MM.1S (cell line): ENCODE results near the gene TENT5C.

ENCODE experiments used
- DNase-seq: peaks from one replicate; pipeline ENCODE4 v3.0.0-alpha.2; 2015
- H2AFZ ChIP-seq: fragments of 300-600 bp; sonication (generic); 2 replicates; pipeline ENCODE4 v1.6.0; 2016; ENCODE audit warnings: antibody characterized with exemption, low read length
- H3F3A ChIP-seq: fragments of 300-600 bp; sonication (generic); 2 replicates; pipeline ENCODE4 v1.6.1; 2016; ENCODE audit warnings: mild to moderate bottlenecking, antibody characterized with exemption, low read length, moderate library complexity, mixed read lengths; ENCODE audit not compliant: insufficient read depth
- H3K27ac ChIP-seq: fragments of 300-600 bp; sonication (generic); 2 replicates; pipeline ENCODE4 v1.5.1; 2016; ENCODE audit warnings: mild to moderate bottlenecking, low read length
- H3K27me3 ChIP-seq: fragments of 300-600 bp; sonication (generic); replicated peaks from 2 replicates; pipeline ENCODE4 v1.6.0; 2016; ENCODE audit warnings: low read length; ENCODE audit not compliant: insufficient read depth
- H3K36me3 ChIP-seq: fragments of 300-600 bp; sonication (generic); replicated peaks from 2 replicates; pipeline ENCODE4 v1.6.1; 2016; ENCODE audit warnings: mild to moderate bottlenecking, low read length, mixed read lengths; ENCODE audit not compliant: insufficient read depth
- H3K4me1 ChIP-seq: fragments of 300-600 bp; sonication (generic); 2 replicates; pipeline ENCODE4 v1.6.1; 2016; ENCODE audit warnings: low read length, mixed read lengths
- H3K4me2 ChIP-seq: fragments of 300-600 bp; sonication (generic); 2 replicates; pipeline ENCODE4 v1.6.0; 2016; ENCODE audit warnings: low read depth, low read length
- H3K4me3 ChIP-seq: fragments of 300-600 bp; sonication (generic); 2 replicates; pipeline ENCODE4 v1.5.1; 2016; ENCODE audit warnings: low read length, mixed read lengths
- H3K79me2 ChIP-seq: fragments of 300-600 bp; sonication (generic); 2 replicates; pipeline ENCODE4 v1.6.1; 2016; ENCODE audit warnings: mixed run types, low read length, mixed read lengths
- H3K9ac ChIP-seq: fragments of 300-600 bp; sonication (generic); 2 replicates; pipeline ENCODE4 v1.6.1; 2016; ENCODE audit warnings: low read length, mixed read lengths
- H3K9me2 ChIP-seq: fragments of 300-600 bp; sonication (generic); replicated peaks from 2 replicates; pipeline ENCODE4 v1.6.1; 2016; ENCODE audit warnings: mild to moderate bottlenecking, low read length, mixed read lengths; ENCODE audit not compliant: insufficient read depth
- H3K9me3 ChIP-seq: fragments of 300-600 bp; sonication (generic); replicated peaks from 2 replicates; pipeline ENCODE4 v1.6.1; 2016; ENCODE audit warnings: mild to moderate bottlenecking, low read length, mixed read lengths; ENCODE audit not compliant: insufficient read depth
- H4K20me1 ChIP-seq: fragments of 300-600 bp; sonication (generic); 2 replicates; pipeline ENCODE4 v1.6.1; 2016; ENCODE audit warnings: mild to moderate bottlenecking, low read length, moderate library complexity, mixed read lengths; ENCODE audit not compliant: insufficient read depth
- CTCF ChIP-seq: fragments of 300-600 bp; sonication (generic); IDR thresholded peaks from 2 replicates; pipeline ENCODE4 v1.5.1; 2016; ENCODE audit warnings: antibody characterized with exemption, low read length, mixed read lengths
- EZH2 ChIP-seq: fragments of 300-600 bp; sonication (generic); optimal IDR thresholded peaks from 2 replicates; pipeline ENCODE3; 2017; ENCODE audit warnings: low read depth, mild to moderate bottlenecking, antibody characterized with exemption, low read length, mixed read lengths
- EZH2phosphoT487 ChIP-seq: fragments of 300-600 bp; sonication (generic); IDR thresholded peaks from 2 replicates; pipeline ENCODE4 v1.6.1; 2018; ENCODE audit warnings: antibody characterized with exemption, low read length

TENT5C gene

GRCh38 chr1:117599286-117600221, 6.3 kb upstream of the TENT5C start:
- H3K4me1 ChIP-seq, result peaks cover 34% of the 10 kb centered on the region
- H4K20me1 ChIP-seq, result no peaks in the 10 kb centered on the region
- H3K36me3 ChIP-seq, result no peaks in the 10 kb centered on the region
- H2AFZ ChIP-seq, result peak overlapping the region; percentile 53; the same call in 1 of the 2 replicates
- H3K4me3 ChIP-seq, result no peak overlapping the region; the same call in 1 of the 2 replicates
- peaks cover 22% of the 10 kb centered on the region for H3K79me2 ChIP-seq
- H3K9ac ChIP-seq, result peak overlapping the region; percentile 35
- DNase-seq, result peak; percentile 78
- no peaks in the 10 kb centered on the region for H3K9me3 ChIP-seq
- no peaks in the 10 kb centered on the region for H3K9me2 ChIP-seq
- no peak for TF ChIP-seq CTCF
- no peak for TF ChIP-seq EZH2
- TF ChIP-seq EZH2phosphoT487, result no peak
- H3K27ac ChIP-seq, result peak overlapping the region; percentile 71; the same call in 1 of the 2 replicates
- H3K4me2 ChIP-seq, result peak overlapping the region; percentile 45
- H3F3A ChIP-seq, result peaks cover 15% of the 10 kb centered on the region
- no peaks in the 10 kb centered on the region for H3K27me3 ChIP-seq

DNA sequence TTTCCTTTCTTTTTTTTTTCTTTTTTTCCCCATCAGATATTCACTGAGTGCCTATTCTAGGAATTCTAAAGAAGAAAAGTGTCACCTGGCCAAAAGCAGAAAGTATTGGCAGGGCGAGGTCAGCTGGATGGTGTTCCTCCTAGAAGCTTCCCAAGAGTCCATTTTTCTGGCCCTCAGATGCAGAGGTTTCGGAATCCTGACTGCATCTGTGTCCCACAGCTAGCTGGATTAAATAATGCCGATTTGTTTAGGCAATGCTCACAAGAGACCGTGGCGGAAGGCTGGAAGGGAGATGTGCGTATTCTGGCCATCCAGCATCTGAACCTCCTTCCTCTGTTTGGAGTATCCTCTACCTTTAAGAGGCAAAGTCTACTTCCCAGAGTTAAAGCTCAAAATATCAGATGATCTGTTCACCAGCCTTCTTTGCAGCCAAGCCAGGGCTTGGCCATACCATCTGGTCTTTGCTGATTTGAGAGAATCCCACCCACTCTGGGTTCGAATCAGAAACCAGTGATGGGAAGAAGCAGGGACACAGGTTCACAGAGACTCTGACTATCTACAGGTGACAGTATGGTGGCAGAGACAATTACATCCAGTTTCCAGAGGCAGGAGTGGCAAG, 5.4 kb upstream of the TENT5C start:
- H3K4me1 ChIP-seq, result peaks cover 31% of the 10 kb centered on the region
- H3K27me3 ChIP-seq, result no peaks in the 10 kb centered on the region
- TF ChIP-seq EZH2phosphoT487 (no peak), EZH2 (no peak), CTCF (no peak)
- H3K9me2 ChIP-seq, result no peaks in the 10 kb centered on the region
- H3K4me2 ChIP-seq, result peak overlapping the region; percentile 45; the same call in 1 of the 2 replicates
- H2AFZ ChIP-seq, result no peak overlapping the region
- no peak for DNase-seq
- no peaks in the 10 kb centered on the region for H4K20me1 ChIP-seq
- H3K9me3 ChIP-seq, result no peaks in the 10 kb centered on the region
- peak overlapping the region; percentile 71; the same call in 1 of the 2 replicates for H3K27ac ChIP-seq
- H3K9ac ChIP-seq, result peak overlapping the region; percentile 35; the same call in 1 of the 2 replicates
- peaks cover 31% of the 10 kb centered on the region for H3K79me2 ChIP-seq
- H3K4me3 ChIP-seq, result no peak overlapping the region
- H3K36me3 ChIP-seq, result no peaks in the 10 kb centered on the region
- peaks cover 13% of the 10 kb centered on the region for H3F3A ChIP-seq

- H3K79me2 ChIP-seq, result peaks cover 33% of the 10 kb centered on the region
- H3K4me2 ChIP-seq, result no peak overlapping the region
- no peak overlapping the region for H3K27ac ChIP-seq
- H3K9me2 ChIP-seq, result no peaks in the 10 kb centered on the region
- H3K9me3 ChIP-seq, result no peaks in the 10 kb centered on the region
- H3K4me3 ChIP-seq, result no peak overlapping the region
- H3K4me1 ChIP-seq, result peaks cover 30% of the 10 kb centered on the region
- no peaks in the 10 kb centered on the region for H3K36me3 ChIP-seq
- peaks cover 14% of the 10 kb centered on the region for H3F3A ChIP-seq
- no peak overlapping the region for H2AFZ ChIP-seq
- H3K9ac ChIP-seq, result no peak overlapping the region
- no peaks in the 10 kb centered on the region for H3K27me3 ChIP-seq
- no peak for DNase-seq
- no peak for TF ChIP-seq CTCF
- no peak for TF ChIP-seq EZH2
- no peak for TF ChIP-seq EZH2phosphoT487
- no peaks in the 10 kb centered on the region for H4K20me1 ChIP-seq
These were observed 4.9 kb upstream of the TENT5C start for GRCh38 chr1:117600966-117601365.
